Fibroblast of mammary gland (primary cell): ENCODE data around the gene TANGO2.

Experiments used
- DNase-seq: peaks from one replicate; pipeline ENCODE4 v3.0.0-alpha.2; 2010; ENCODE audit warnings: low read depth
- H3K4me3 ChIP-seq: 2 replicates; pipeline ENCODE4 v1.5.1; 2011; ENCODE audit warnings: low read depth, mild to moderate bottlenecking, low read length, moderate library complexity; ENCODE audit not compliant: control insufficient read depth
- TF ChIP-seq, protein P1 (sequence below): conservative IDR thresholded peaks from 2 replicates; pipeline ENCODE4 v1.5.1; 2011; ENCODE audit warnings: low read depth, low read length, inconsistent platforms; ENCODE audit not compliant: control insufficient read depth, insufficient read depth

The TANGO2 gene

DNA sequence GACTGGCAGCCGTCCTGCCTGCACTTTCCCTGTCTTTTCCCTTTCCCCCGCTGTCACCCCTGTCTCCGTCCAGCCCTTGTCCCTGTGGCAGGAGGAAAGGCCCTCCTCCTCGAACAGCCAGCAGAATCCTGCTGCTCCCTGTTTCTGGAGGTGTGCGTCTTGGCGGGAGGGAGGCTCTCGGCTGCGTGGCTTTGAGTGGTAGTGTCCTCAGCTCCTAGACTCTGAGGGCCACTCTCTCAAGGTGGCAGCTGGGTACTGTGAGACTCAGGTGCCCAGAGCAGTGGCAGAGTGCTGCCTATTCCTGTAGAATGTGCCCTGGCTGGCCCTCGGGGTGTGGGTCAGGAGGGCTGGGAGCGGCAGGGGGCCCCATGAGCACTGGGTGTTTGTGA is 85.9 kb downstream of the TANGO2 start:
- TF ChIP-seq, protein P1, sequence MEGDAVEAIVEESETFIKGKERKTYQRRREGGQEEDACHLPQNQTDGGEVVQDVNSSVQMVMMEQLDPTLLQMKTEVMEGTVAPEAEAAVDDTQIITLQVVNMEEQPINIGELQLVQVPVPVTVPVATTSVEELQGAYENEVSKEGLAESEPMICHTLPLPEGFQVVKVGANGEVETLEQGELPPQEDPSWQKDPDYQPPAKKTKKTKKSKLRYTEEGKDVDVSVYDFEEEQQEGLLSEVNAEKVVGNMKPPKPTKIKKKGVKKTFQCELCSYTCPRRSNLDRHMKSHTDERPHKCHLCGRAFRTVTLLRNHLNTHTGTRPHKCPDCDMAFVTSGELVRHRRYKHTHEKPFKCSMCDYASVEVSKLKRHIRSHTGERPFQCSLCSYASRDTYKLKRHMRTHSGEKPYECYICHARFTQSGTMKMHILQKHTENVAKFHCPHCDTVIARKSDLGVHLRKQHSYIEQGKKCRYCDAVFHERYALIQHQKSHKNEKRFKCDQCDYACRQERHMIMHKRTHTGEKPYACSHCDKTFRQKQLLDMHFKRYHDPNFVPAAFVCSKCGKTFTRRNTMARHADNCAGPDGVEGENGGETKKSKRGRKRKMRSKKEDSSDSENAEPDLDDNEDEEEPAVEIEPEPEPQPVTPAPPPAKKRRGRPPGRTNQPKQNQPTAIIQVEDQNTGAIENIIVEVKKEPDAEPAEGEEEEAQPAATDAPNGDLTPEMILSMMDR: no peak
- DNase-seq: no peak
- no peak overlapping the region for H3K4me3 ChIP-seq

DNA sequence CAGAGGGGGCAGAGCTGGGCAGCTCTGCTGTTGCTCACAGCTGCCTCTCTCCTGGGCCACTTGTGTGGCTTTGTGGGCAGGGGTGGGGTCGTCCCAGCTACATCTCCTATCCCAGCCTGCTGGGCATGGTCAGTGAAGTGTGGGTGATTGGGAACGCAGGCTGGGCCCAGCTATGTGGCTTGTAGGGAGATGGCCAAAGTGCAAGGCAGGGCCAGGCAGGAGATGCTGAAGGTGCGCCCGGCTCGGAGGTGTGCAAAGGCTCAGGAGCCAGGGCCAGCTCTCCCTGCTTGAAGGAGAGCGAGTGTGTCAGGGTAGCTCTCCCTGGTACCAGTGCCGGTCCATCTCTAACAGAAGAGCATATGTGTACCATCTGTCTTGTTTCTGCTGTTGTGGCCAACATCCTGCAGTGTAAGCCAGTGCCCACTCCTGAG is 86.6 kb downstream of the TANGO2 start:
- no peak overlapping the region for H3K4me3 ChIP-seq
- no peak for DNase-seq
- TF ChIP-seq, protein P1: no peak

DNA sequence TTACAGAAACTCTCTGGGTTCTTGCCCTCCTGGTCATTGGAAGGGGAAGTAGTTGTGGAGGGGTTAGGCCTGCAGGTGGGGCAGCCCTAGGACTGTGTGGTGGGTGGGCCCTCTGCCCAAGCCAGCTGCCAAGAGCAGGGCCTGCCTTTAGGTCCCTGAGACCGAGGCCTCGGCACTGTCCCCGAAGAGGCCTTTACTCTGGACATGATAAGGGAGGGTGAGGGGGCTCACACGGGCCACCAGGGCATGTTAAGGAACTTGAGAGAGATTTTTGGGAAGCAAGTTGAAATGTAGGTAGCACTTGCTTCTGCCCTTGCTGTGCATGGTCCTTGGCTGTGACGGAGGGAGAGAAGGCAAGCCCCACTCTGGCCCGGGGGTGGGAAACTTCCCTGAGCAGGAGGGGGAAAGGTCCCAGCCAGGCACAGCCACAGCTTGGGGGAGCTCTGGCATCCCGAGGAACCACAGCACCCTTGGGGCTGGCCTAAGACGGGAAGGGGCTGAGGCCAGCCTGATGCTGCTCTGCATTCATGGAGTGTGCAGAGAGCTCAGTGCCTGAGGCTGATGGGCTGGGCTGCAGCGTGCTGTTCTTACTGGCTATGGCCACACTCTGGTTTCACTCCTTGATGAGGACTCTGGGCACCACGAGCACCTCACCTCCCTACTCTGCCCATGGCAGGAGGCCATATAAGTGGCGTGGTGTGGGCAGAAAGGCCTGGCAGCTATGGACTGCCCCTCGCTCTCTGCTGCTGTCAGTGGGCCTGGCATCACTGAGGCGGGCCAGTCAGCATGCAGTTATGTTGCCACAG is 87.2 kb downstream of the TANGO2 start:
- DNase-seq: no peak
- no peak overlapping the region for H3K4me3 ChIP-seq
- TF ChIP-seq, protein P1: no peak

DNA sequence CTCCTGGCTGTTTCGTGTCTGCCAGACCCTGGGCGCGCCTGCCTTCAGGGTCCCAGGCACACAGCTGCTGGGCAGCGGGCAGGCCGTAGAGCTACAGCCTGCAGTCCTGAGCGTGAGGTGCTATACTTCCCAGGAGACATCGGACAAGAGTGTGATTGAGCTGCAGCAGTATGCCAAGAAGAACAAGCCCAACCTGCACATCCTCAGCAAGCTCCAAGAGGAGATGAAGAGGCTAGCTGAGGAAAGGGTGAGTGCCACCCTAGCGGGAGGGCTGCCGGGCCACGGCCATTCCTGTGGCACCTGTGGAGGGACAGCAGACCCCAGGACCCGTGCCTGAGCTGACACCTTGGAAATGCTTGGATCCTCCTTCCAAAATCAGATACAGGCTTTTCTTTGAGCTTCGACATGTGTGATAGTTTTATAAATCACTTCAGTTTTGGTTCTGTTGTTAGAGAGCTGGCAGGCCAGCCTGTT is 87.9 kb downstream of the TANGO2 start:
- DNase-seq: no peak
- TF ChIP-seq, protein P1: no peak
- H3K4me3 ChIP-seq: no peak overlapping the region

DNA sequence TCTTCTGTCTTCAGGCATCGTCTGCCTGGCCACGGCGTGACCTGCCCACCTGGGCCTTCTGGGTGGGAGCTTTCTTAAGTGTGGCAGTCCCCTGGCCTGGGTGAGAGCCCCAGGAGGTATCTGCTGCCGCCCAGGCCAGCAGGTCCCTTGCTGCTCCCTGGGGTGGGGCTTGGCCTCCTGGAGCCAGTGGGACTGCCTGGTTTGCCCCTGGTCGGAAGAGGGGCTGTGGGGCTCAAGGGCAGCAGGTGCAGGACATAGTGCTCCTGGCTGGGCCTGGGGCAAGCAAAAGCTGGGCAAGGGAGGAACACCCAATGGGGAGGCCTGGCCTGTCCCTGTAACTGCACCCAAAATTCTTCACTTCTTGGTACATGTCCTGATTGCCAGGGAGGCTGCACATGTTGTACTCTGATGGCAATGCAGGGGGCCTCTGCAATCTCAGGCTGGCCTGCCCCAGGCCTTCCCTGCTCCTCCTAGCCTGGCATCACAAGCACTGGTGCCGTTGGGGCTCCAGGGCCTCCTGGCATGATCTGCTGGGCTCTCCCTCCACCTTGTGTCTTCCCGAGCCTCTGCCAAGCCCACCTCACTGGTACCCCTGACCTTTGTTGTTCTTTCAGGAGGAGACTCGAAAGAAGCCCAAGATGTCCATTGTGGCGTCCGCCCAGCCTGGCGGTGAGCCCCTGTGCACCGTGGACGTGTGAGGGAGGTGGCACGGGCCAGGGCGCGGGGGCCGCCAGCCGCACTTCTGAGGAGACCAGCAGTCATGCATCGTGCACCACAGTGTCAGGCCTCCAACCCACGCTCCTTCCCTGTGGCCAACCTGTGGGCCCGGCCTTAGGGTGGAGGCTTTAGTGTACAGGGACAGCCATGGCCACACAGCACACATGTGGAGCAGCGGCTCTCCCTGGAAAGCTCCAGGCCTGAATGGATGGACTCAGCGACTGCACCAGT is 88.8 kb downstream of the TANGO2 start:
- H3K4me3 ChIP-seq: no peak overlapping the region
- TF ChIP-seq, protein P1: no peak
- DNase-seq: no peak

DNA sequence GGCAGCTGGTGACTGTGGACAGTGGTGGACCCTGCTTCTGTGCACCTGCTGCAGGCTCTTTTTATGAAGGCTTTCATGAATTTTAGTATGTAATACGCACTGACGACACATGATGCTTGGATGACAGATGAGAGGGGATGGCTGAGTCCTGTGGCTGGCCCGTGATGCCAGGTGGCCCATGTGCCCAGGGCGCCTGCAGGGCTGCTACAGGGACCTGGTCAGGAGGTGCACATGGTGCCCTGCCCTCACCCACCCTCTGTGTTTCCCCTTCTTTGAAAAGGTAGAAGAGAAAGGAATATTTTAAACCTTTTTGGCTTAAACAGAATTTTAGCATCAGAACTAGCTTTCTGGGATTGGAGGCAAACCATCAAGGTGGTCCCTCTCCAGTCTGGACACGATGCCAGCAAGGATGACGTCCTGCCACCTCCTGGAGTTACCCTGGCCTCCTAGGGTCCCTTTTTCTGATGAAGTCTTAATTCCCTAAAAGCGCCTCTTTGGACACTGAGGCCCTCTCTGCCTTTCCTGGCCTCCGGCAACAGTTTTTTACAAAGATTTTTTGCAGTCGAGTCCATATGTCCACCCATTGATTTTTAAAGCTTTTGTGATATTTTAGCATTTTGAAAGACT is 89.6 kb downstream of the TANGO2 start:
- no peak overlapping the region for H3K4me3 ChIP-seq
- DNase-seq: no peak
- TF ChIP-seq, protein P1: no peak
